HG03354 (cell line): ENCODE measurements around the gene KRTAP5-8.
"Not testable (repeated sequence)": the region's sequence is repeated elsewhere in the genome, so short reads cannot be mapped to it uniquely, and the experiment has no call there.

Experiments used
- ATAC-seq: cut with Tn5 transposase; IDR thresholded peaks from one replicate; pipeline ENCODE4 v1.9.1; 2021; ENCODE audit warnings: mild to moderate bottlenecking; ENCODE audit not compliant: unreplicated experiment, poor library complexity, severe bottlenecking

Gene KRTAP5-8

GRCh38 chr11:71537977-71538665 lies at the start of gene KRTAP5-8:
KRTAP5-8 (plus strand) TSS chr11:71538025; CDS start chr11:71538056, 31 bp downstream.
- ATAC-seq: not testable (repeated sequence)

GRCh38 chr11:71488681-71489270 lies 49.0 kb upstream of the KRTAP5-8 start:
- no peak for ATAC-seq

DNA sequence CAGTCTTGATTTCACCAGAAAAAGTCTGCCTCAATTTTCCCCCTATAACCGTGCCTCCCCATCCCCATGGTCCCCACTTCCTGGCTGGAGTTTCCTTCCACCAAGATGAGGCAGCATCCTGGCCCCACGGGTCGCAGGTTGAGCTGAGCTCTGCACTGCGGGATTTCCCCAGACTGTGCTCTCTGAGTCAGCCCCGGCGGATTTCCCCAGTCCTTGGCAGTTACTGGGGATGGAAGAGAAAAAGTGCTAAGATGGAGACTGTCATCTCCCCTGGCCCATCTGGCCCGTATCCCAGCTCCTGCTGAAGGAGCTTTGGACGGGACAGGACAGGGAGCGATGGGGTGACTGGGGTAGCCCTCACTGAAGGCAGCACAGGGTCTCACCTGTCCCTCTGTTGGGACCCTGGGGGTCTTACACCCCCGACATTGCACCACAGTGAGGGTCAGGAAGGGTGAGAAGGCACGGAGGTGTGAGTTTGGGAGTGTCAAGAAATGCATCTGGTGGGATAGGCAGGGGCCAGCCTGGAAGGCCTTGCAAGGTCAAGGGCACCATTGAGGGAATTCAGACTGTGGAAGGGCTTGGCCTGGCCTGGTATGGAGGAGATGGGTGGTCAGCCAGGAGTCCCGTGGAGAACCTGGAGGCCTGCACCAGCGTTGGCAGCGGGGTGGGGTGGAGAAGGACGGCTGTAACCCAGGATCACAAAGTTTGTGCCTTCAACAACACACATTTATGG lies 48.3 kb upstream of the KRTAP5-8 start:
- ATAC-seq: no peak

- no peak for ATAC-seq
These were observed 47.6 kb upstream of the KRTAP5-8 start for GRCh38 chr11:71490044-71490730.

DNA sequence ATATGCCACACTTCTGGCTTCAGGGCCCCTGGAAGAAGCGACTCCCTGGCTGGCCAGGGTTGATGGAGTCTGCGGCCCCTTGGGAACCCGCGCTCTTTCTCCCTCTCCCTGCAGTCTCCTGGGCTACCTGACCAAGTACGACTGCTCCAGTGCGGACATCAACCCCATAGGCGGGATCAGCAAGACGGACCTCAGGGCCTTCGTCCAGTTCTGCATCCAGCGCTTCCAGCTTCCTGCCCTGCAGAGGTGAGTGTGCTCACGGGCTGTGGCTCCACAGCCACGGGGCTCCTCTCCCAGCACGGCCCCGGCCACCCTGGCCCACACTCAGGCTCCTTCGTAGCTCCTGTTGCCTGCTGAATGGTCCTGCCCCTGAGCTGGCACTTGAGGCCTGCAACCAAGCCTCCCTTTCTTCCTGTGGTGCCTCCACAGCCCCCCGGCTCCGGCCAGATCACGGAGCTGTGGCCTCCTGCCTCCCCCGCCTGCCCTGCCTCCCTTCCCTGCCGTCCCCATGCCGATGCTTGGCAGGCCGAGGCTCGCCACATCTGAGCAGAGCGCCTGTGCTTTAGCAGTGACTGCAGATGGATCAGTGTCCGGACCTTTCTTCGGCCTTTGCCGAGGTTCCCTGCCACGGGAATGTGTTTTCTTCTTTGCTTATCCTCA lies 47.0 kb upstream of the KRTAP5-8 start:
- no peak for ATAC-seq

DNA sequence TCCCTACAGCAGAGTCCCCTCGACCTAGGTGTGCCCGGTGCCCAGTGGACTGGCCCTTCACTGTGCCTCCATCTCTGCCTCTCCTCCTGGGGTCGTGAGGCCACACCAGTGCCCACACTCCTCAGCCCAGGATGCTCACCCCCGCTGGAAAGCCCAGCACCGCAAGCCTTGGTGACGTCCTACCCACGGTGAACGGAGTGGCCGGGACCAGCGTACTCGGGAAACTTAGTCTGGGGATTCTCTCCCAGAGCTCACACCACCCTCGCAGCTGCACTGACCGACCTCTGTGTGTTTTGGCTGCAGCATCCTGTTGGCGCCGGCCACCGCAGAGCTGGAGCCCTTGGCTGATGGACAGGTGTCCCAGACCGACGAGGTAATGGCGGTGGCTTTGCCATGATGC lies 46.3 kb upstream of the KRTAP5-8 start:
- no peak for ATAC-seq

- no peak for ATAC-seq
These were observed 45.9 kb upstream of the KRTAP5-8 start for GRCh38 chr11:71491940-71492339.

DNA sequence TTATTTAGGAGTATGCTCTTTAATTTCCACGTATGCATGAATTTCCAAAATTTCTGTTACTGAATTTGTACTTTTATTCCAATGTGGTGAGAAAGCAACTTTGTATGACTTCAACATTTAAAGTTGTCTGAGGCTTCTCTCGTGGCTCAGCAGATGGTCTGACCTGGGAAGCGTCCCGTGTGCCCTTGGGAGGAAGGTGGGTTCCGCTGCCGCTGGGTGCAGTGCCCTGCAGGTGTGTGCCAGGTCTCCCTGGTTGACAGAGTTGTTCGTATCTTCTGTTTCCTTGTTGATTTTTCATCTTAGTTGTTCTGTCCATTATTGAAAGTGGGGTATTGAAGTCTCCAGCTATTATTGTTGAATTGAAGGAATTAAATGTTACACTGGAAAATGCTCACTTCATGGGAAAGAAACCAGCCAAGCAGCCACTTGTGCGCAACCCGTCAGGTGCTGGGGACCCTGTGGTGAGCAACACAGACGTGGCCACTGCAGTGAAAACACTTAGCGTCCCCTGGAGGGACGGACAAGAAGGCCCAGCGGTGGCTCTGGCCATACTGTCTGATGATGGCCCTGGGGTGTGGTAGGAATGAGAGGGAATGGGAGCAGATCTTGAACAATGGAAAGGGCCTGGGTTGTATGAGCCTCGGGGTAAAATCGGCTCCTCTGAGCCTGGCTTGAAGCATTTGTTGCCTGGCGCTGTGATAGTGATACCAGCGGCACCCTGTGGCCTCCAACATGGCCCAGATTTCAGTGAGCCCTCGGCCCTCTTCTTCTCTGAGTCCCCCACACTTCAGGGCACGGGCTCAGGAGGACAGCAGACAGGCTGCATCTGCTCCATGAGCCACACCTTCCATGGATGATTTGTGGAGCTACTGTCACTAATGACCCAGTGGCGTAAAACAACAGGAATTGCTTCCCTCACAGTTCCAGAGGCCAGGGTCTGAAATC lies 42.3 kb upstream of the KRTAP5-8 start:
- ATAC-seq: no peak

- ATAC-seq: no peak
These were observed 41.4 kb upstream of the KRTAP5-8 start for GRCh38 chr11:71496421-71496820.

DNA sequence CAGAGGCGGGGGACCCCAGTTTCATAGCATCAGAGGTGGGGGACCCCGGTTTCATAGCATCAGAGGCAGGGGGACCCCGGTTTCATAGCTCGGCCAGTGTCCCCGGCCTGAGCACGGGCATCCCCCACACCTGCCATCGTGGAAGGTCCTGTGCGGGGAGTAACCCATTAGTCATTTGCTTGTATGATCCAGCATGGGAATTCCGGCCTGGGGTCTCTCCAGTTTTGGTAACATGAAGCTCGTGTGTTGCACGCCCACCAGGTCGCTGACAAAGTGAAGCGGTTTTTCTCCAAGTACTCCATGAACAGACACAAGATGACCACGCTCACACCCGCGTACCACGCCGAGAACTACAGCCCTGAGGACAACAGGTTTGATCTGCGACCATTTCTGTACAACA lies 39.7 kb upstream of the KRTAP5-8 start:
- no peak for ATAC-seq

DNA sequence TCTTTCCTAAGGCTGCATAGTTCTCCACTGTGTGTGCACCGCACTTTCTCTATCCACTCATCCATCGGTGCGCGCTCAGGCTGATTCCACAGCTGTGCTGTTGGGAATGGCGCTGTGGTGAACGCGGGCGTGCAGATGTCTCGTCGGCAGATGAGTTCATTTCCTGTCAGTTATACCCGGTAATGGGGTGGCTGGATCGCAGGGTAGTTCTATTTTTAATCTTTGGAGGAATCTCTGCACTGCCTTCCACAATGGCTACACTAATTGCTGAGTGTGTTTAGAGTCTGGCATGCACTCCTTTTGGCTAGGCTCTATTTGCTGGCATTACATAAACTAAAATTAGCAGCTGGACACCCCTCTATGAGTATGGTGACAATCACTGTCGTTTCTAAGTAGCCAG lies 38.7 kb upstream of the KRTAP5-8 start:
- ATAC-seq: no peak

- ATAC-seq: no peak
These were observed 38.3 kb upstream of the KRTAP5-8 start for GRCh38 chr11:71499546-71499945.

DNA sequence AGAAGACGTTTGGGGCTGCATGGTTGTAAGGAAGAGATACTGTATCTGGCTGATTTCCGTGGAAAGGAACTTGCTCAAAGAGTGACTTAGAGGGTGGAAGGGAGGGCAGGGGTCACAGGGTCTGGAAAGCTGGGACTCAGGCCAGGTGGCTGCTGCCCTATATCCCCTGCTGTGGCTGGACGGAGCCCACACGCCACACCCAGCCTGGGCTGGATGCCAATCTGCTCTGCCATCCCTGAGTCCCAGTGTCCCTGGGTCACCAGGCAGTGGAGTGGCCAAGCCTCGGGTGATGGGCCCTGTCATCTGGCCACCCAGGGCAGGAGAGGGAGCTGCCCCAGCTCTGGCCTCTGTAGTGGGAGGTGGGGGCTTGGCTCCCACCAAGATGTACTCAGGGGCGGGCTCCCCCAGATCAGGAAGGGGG lies 37.2 kb upstream of the KRTAP5-8 start:
- no peak for ATAC-seq

DNA sequence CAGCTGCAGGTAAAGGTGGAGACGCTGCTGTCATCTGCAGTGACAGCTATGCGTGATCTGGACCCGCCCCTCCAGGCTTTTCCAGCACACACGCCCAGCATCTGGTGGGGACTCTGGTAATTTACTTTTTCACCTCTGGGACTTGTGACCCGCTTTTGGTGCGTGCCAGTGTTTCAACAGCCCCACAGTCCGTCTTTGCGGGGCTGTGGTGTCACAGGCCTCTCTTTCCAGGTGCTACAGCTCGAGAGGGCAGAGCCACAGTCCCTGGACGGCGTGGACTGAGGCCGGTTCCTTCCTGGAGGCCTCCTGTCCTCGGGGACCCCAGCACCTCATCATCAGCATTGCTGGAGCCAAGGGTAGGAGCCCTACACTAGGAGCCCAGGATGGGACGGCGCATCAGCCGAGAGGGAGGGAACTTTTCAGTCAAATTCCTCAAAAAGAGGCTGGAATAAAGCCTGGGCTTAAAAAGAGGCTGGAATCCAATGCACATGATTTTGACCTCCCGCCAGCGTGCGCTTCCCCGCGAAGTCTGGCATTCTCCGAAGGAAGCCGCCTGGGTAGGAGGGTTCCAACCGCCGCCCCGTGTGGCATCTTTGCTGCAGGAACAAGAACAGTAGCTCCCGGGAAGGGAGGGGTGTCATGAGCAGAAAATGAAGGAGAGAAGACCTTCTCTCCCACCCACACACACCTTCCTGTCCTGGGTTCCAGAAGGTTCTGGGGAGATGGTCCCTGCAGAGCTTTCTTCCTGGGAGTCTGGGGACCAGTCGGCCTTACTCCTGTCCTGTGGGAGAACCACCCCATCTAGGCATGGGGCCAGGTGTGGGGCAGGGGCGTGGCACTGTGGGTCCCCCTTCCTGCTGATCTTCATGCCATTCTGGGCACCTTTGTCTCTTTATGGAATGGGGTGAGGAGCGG lies 36.5 kb upstream of the KRTAP5-8 start:
- no peak for ATAC-seq

GRCh38 chr11:71502026-71502425 lies 35.8 kb upstream of the KRTAP5-8 start:
- ATAC-seq: no peak

- ATAC-seq: no peak
These were observed 34.9 kb upstream of the KRTAP5-8 start for GRCh38 chr11:71502871-71503435.

DNA sequence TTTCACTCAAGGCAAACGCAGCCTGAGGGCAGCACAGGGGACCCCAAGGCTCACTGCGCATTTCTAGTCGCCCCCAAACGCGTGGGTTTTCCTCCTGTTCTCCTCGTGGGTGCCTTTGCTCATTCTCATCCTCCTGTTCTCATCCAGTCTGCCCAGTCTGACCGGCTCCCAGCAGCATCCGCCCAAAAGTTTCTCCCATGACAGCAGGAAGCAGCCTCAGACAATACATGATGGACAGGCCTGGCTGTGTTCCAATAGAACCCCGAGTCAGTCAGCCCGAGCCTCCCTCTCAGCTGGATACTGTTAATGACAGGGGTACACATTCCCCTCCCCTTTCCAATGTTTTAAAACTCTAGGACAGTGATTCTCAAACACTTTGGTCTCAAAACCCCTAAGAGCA lies 33.3 kb upstream of the KRTAP5-8 start:
- no peak for ATAC-seq

DNA sequence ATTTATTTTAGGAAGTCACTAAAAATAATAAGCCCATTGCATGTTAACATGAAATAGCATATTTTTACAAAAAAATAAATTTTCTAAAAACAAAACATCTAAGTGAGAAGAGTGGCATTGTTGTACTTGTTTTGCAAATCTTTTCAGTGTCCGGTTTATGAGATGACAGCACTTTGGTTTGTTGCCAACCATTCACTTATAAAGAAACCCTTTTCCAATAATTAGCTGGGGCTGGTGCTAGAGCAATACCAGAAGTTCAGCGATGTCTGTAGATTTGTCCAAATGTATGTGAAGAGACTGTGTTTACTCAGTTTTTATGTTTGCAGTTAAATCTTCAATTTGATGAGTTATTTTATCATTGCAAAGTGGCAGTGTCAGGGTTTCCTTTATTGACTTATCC lies 32.8 kb upstream of the KRTAP5-8 start:
- no peak for ATAC-seq
